Measurements from ENCODE around the gene EYA3. TPM values are rescaled to one million over a fixed set of nuclear protein-coding genes. Genes with fewer than 3 reads are reported as not detected.

EYA3 gene
- total RNA-seq, 6 experiments from 2014 or later: 24.2 to 31.3 (median 27.8) TPM

GRCh38 chr1:28039341-28039740 is 49.1 kb downstream of the EYA3 start:
- TF ChIP-seq CTCF (IDR thresholded peaks at IDR 0.05): no peak
- H3K4me3 Mint-ChIP-seq: no peak overlapping the region
- peaks cover 33% of the 10 kb centered on the region for H3K4me1 Mint-ChIP-seq (ENCODE audit: low read depth)
- DNase-seq: peak; percentile 11
- H3K27me3 Mint-ChIP-seq (ENCODE audit: insufficient read depth): no peaks in the 10 kb centered on the region; the same call in 1 of the 2 replicates
- H3K27ac Mint-ChIP-seq: peak overlapping the region; percentile 35; the same call in 1 of the 2 replicates
- peaks cover 25% of the 10 kb centered on the region for H3K36me3 Mint-ChIP-seq (ENCODE audit: low read depth)
- H3K9me3 Mint-ChIP-seq: no peaks in the 10 kb centered on the region

- Mint-ChIP-seq H3K36me3 (ENCODE audit: low read depth) (peaks cover 25% of the 10 kb centered on the region), H3K27me3 (ENCODE audit: insufficient read depth) (no peaks in the 10 kb centered on the region; the same call in 1 of the 2 replicates), H3K4me1 (ENCODE audit: low read depth) (peaks cover 39% of the 10 kb centered on the region), H3K27ac (peak overlapping the region; percentile 5; the same call in 1 of the 2 replicates), H3K9me3 (no peaks in the 10 kb centered on the region), H3K4me3 (no peak overlapping the region)
- DNase-seq: no peak
- no peak for TF ChIP-seq CTCF (IDR thresholded peaks at IDR 0.05)
Observed at GRCh38 chr1:28037946-28038345, 50.5 kb downstream of the EYA3 start.

GRCh38 chr1:28037206-28037605 is 51.2 kb downstream of the EYA3 start:
- Mint-ChIP-seq H3K27me3 (ENCODE audit: insufficient read depth) (no peaks in the 10 kb centered on the region; the same call in 1 of the 2 replicates), H3K4me1 (ENCODE audit: low read depth) (peaks cover 46% of the 10 kb centered on the region)

GRCh38 chr1:28036431-28036830 is 52.0 kb downstream of the EYA3 start:
- H3K36me3 Mint-ChIP-seq (ENCODE audit: low read depth): peaks cover 15% of the 10 kb centered on the region
- DNase-seq: no peak
- H3K4me1 Mint-ChIP-seq (ENCODE audit: low read depth): peaks cover 54% of the 10 kb centered on the region
- no peak overlapping the region for H3K27ac Mint-ChIP-seq
- H3K27me3 Mint-ChIP-seq (ENCODE audit: insufficient read depth): no peaks in the 10 kb centered on the region
- no peak overlapping the region for H3K4me3 Mint-ChIP-seq
- H3K9me3 Mint-ChIP-seq: no peaks in the 10 kb centered on the region
- no peak; the same call in 1 of the 2 replicates for TF ChIP-seq CTCF (IDR thresholded peaks at IDR 0.05)

More at GRCh38 chr1:28037206-28037605, 51.2 kb downstream of the EYA3 start:
- H3K36me3 Mint-ChIP-seq (ENCODE audit: low read depth): peaks cover 23% of the 10 kb centered on the region
- no peak for DNase-seq
- H3K27ac Mint-ChIP-seq: no peak overlapping the region
- TF ChIP-seq CTCF (IDR thresholded peaks at IDR 0.05): no peak
- no peak overlapping the region for H3K4me3 Mint-ChIP-seq
- H3K9me3 Mint-ChIP-seq: no peaks in the 10 kb centered on the region

GRCh38 chr1:28035420-28035819 is 53.0 kb downstream of the EYA3 start:
- no peak overlapping the region for H3K27ac Mint-ChIP-seq
- peaks cover 11% of the 10 kb centered on the region for H3K36me3 Mint-ChIP-seq (ENCODE audit: low read depth)
- no peaks in the 10 kb centered on the region for H3K27me3 Mint-ChIP-seq (ENCODE audit: insufficient read depth)
- no peak for DNase-seq
- H3K9me3 Mint-ChIP-seq: no peaks in the 10 kb centered on the region
- peaks cover 64% of the 10 kb centered on the region for H3K4me1 Mint-ChIP-seq (ENCODE audit: low read depth)
- H3K4me3 Mint-ChIP-seq: no peak overlapping the region
- no peak for TF ChIP-seq CTCF (IDR thresholded peaks at IDR 0.05)

- no peak for DNase-seq
- TF ChIP-seq CTCF (IDR thresholded peaks at IDR 0.05): no peak
- no peaks in the 10 kb centered on the region for H3K27me3 Mint-ChIP-seq (ENCODE audit: insufficient read depth)
- no peaks in the 10 kb centered on the region; the same call in 1 of the 2 replicates for H3K36me3 Mint-ChIP-seq (ENCODE audit: low read depth)
- H3K27ac Mint-ChIP-seq: peak overlapping the region; percentile 52
- no peaks in the 10 kb centered on the region for H3K9me3 Mint-ChIP-seq
- peaks cover 67% of the 10 kb centered on the region for H3K4me1 Mint-ChIP-seq (ENCODE audit: low read depth)
- H3K4me3 Mint-ChIP-seq: no peak overlapping the region
Observed at GRCh38 chr1:28032281-28032680, 56.1 kb downstream of the EYA3 start.

All from HFFc6 (cell line).